ENCODE measurements around the gene SNX24.
"Not testable (repeated sequence)": the region's sequence is repeated elsewhere in the genome, so short reads cannot be mapped to it uniquely, and the experiment has no call there.

Gene SNX24

DNA sequence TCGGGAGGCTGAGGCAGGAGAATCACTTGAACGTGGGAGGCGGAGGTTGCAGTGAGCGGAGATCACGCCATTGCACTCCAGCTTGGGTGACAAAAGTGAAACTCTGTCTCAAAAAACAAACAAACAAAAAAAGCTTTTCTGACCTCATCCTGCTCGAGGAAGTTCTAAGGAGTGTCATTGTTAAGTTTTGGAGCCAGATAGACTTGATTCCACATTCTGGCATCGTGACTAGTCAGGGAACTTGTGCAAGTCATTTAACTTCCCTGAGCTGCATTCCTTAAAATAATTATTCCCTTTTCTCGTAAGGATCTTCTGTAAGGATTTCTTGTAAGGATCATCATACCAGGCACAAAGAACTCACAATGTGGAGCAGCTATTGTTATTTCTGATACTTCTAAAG, 26.2 kb downstream of the SNX24 start:
- no peak for DNase-seq (ENCODE audit: low spot score)

DNA sequence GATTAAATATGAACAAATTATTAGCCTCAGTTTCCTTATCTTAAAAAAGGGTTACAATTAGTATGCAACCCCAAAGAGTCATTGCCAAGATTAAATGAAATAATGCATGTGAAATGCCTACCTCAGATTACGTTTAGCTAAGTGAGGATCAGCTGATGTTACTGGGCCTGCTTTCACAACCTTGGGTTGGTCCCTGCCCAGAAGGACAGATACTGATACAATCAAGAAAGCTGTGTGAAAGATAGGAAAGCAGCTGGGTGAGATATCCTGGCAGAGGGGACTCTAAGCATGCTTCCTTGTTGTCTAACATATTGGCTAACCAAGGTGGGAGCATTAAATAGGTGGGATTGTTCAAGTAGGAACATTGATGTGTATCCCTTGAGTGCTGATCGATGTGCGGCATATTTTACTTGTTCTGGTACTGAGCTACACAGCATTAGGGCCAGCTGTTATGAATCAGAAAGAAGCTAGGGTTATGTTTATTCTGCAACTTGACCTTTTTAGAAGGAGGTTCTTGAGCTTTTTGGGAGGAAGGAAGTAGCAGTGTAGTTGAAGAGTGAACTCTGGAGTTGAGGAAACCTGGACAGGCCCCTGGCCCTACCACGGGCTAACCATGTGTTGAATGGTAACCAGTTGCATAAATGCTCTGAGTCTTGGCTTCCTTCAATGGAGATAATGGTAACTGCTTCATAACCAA, 28.9 kb downstream of the SNX24 start:
- no peak for DNase-seq (ENCODE audit: low spot score)

DNA sequence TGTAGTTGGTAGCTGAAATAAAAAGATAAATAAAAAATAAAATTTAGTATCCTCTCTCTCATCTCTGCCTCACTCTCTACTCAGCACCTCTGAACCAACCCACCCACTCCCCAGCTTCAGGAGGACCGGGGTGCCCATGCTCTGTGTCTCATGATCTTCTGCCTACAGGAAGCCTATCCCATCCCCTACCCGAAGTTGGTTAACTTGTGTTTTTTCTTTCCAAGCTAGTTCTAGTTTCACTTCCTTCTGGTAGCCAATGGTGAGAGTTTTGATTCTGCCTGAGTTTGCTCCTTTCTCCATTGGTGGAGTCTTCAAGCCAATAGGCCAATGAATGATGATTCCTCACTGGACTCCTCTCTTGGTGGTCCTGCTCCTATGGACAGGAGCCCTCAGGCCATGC, 32.1 kb downstream of the SNX24 start:
- DNase-seq (ENCODE audit: low spot score), result no peak

DNA sequence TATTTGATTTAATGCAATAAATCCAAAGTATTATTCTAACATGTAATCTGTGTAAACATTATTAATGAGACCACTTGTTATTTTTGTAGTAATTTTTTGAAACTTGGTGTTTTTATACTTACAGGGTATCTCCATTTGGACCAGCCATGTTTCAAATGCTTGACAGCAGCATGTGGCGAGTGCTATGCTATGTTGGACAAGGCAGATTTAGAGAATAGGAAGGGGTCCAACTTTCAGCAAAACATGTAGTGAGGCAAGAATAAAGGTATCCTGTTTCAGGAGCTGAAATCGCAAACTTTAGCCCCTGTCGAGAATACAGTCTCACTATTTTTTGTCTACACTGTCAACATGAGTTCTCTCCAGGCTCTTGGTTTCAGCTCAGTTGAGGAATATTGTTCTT, 33.7 kb downstream of the SNX24 start:
- DNase-seq (ENCODE audit: low spot score), result no peak

DNA sequence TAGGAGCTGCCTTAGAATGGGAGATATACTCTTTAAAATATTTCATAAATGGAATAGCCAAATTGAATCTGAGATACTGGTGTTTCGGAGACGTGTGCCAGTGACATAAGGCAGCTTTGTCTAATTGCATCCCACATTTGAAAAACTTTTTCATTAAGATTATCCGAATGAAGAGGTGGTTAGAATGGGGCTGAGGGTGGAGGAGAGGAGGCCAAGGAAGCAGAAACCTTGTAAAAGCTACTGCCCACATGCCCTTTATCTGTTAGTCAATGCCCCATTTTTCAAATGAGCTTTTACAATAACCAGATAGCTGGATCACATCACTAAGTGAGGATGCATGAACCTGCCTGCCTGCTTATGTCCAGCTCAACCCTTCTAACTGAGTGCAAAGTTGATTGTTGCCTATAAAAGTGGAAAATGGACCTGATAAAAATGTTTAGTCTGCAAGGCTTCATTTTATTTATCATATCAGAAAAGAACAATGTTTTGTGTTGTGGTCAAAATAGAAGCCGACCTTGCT, 34.8 kb downstream of the SNX24 start:
- DNase-seq (ENCODE audit: low spot score), result no peak

DNA sequence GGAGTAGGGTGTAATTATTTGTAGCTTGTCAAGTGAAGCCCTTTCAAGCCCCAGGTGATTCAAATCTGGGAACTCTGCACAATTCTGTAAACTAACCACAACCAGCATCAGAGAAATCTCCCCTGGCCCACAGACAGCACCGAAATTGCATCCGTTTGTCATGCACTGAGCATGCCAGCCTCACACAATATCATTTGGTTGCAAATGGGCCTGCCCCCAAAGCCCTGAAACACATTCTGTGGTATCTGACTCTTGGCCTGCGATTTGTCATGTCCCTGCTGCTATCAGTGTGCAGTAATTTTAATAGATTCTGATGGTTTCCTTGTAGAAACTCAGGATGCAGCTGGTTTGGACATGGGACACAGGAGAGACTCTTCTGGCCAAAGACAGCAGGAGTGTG, 35.3 kb downstream of the SNX24 start:
- DNase-seq (ENCODE audit: low spot score), result no peak

DNA sequence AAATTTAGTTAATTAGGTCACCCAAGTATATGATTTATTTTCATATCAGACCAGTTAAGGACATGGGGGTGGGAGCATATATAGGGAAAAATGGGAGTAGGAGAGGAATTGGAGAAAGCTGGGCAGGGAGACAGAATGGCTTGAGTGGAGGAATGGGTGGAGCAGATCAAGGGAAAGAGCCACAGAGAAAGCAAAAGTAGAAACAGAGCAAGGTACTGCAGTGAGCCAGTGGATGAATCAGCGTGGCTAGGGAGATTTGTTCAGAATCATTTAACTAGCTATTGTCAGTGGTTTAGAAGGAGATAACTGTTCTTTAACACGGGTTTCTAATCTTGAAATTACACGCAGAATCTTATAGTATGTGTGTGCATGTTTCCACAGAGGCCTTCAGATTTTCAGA, 37.4 kb downstream of the SNX24 start:
- peak; percentile 11 for DNase-seq (ENCODE audit: low spot score)

DNA sequence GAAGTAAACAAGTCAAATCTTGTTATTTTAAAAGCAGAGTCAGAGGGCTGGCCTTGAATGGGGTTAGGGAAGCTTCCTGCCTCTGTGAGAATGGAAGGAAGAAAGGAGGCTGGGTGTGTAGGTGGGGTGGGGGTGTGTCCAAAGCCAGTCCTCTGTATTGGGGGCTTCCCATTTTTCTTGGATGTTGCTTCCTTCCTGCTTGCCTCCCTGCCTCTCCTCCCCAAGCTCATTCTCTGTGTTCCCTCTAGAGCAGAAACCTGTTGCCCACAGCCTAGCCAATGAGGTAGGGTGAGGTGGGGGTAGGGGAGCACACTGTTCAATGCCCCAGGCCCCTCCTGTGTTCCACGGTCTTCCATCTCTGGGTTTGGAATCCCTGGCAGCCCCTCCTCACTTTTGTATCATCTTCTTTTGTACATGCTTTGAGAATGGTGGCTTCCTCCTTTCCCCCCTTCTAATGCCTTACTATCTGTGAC, 39.7 kb downstream of the SNX24 start:
- no peak for DNase-seq (ENCODE audit: low spot score)

DNA sequence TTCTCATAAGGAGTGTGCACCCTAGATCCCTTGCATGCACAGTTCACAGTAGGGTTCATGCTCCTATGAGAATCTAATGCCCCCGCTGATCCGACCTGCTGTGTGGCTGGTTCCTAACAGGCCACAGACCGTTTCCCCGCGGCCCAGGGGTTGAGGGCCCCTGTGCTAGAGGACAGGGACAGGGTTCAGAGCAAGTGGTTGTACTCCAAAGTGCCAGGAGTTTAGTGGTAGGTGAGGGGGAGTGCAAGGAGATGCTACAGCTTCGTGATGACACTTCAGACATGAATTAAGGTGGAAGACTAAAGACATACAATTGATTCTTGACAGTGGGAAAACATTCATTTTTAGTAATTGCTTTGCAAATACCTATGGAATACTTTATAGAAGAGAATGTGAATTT, 40.5 kb downstream of the SNX24 start:
- DNase-seq (ENCODE audit: low spot score), result no peak

DNA sequence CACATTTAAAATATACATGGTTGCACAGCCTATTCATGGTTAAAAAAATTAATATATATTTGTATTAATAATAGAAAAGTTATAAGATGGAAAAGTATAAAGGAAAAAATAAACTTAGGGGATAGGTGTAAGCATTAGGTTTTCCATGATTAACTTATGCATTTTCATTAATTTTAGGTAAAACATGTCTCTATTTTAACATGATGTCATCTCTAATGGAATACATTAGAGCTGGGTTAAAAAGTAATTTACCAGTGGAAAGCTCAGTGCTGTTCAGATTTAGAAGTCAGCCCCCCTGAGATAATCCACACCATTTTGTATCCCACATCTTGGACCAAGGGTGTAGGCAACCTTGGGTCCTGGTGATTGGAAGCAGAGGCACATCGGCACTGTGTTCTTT, 49.7 kb downstream of the SNX24 start:
- no peak for DNase-seq (ENCODE audit: low spot score)

DNA sequence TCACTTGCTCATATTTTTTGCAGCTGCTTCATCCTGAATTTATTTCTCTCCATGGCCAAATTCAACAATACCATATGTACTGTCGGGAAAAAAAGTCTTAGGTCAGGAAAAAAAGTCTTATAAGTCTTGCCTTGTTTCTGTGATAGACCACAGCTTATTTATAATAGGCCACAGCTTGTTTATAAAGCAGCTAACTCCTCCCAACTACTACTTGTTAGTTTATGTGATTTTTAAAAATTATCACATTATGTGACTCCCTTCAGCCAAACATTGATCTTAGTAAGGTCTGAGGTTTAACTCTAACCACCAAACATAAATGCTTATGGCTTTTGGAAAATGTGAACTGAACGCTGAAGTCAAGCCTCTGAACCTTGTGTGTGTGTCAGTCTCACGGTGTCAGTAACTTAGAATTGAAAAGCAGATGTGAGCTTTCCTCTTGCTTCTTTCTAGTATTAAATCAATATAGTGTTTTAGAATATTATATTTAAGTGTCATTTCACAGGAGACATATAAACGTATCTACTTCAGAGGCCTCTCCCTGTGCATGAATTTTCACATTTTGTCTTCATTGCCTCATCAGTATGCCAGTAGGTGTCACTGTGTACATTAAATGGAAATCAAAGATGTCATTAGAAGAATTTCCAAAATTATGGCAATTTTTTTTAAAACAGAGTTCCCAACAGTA, 51.3 kb downstream of the SNX24 start:
- peak; percentile 22 for DNase-seq (ENCODE audit: low spot score)

DNA sequence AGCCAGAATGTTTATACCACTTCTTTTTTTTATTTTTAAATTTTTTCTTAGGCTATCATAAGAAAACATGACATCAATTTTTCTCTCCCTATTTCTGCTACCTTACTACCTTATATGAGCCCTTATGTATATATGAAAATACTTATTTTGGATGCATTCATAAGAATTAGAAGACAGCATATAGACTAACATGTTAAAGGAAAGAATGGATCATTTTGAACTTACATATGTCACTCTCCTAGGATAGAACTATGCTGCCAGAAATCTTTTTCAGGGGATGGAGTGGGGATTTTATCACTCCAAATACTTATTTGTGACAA, 51.8 kb downstream of the SNX24 start:
- no peak for DNase-seq (ENCODE audit: low spot score)

DNA sequence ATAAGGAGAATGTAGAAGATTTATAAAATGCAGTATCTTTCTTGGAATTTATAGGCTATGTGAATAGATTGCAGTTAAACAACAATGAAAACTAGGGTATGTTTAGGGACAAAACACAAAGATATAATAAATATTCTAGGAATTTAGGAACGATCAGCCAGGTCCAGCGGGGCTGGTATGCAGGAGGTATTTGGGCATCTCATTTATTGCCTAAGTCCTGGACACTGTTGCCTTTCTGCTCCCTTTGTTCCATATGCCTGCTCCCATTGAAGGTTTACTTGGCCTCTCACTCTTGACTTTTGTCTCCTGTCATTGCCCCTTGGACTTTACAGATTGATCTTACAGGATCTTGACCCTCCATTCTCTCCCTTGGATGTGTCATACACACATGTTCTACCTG, 55.9 kb downstream of the SNX24 start:
- no peak for DNase-seq (ENCODE audit: low spot score)

DNA sequence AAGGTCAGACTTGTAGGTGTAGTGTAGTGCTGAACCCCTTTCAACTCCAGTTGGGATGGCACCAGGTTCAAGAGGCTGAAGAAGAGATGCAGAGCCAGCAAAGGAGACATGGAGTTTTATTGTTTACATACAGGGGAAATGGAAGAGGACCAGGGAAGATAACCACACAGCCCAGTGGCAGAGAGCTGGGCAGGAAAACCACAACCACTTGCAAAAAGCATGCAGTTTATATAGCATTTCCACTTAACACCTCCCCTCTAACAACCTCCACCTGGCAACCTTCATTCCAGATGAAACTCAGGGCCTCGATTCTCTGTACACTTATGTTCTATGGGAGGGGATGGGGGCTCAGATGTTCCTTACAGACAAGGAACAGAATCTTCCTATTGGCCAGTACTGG, 56.9 kb downstream of the SNX24 start:
- no peak for DNase-seq (ENCODE audit: low spot score)

DNA sequence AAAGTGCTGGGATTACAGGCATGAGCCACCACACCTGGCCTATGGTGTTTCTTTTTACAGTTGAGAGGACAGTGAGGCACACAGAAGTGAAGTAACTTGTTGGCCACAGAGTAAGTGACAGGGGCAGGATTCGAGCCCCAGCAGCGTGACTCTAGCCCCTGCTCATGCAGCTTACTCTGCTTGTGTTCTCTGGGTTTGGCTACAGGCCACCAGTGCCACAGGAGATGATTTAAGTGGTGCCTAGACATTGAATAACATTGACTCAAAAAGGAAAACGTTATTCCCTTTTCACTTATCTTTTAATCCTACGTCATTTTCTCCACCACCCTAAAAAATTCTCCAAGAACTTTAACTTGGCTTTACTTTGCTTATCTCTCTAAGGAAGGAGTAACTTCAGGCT, 61.4 kb downstream of the SNX24 start:
- no peak for DNase-seq (ENCODE audit: low spot score)

DNA sequence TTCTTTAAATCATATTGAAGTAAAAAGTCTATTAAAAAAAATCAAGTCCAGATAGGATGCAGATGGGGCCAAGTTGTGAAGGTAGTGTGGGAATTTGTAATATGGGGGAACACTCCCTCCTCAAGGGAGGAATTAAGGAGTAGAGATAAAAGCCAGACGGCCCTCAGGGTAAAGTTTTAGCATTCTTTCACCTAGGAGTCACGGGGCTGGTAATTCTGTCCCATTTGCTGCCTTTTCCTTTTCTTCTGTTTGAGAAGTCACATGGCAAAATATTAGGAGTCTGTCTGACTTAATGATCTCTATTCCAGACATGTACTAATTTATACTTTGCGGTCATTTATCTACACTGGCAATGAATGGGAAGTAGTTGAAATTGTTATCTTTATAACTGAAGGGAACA, 61.9 kb downstream of the SNX24 start:
- DNase-seq (ENCODE audit: low spot score), result no peak

DNA sequence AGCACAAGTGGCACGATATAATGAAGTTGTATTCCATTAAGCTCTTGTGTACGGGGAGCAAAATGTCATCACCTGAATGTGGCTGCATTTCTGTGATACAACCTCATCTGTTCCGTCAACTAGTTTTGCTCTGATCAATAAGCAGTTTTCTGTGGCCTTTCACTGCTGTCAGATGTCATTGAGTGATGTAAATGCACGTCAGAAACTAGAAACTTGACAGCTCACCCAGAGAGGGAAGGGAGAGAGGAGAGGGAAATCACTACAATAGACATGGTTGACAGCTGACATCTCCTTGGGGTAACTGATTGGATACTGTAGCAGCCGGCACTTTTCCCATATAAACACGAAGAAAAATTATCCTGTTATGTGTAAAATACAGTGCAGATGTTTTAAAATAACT, 62.7 kb downstream of the SNX24 start:
- DNase-seq (ENCODE audit: low spot score), result no peak

DNA sequence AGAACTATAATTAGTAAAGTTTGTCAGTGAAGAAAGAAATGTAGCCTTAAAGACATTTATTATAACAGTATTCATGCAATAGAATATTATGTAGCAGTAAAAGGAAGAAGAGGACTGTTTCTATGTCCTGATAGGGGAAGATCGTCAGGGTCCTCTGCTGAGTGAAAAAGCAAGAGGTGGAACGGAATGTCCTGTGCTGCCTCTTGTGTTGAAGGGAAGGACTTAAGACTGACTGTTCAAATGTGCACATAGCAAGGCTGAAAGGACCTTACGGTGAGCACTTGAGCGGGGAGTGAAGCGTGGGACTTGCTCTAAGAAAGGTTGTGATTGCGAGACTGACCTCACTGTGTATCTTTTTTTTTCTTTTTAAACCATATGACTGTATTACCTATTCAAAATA, 63.2 kb downstream of the SNX24 start:
- no peak for DNase-seq (ENCODE audit: low spot score)

DNA sequence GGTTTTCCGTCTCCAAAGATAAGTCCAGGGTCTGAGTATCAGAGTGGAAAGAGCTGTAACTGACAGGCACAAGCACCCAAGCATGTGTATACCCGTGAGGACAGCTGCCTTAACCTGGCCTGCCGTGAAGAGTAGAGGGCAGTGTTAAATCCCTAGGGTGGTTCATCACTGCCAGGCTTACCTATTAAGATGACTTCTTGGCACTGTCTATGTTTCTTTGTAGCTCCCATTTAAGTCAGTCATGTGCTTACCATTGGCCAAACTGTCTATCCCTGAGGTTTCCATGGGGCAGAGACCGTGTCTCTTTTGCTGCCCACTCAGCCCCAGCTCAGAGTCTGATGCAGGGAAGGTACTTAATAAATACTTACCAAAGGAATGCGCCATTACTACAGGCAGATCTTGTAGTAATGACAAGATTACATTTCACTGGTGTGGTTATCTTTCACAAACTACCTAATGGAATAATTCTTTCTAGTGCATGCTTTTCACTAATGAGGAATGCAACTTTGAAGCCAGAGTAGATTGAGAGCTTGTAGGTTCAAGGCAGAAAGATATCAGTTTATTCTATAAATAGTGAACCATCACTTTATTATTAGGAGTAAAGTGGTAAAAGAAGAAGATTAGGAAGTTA, 64.2 kb downstream of the SNX24 start:
- no peak for DNase-seq (ENCODE audit: low spot score)

DNA sequence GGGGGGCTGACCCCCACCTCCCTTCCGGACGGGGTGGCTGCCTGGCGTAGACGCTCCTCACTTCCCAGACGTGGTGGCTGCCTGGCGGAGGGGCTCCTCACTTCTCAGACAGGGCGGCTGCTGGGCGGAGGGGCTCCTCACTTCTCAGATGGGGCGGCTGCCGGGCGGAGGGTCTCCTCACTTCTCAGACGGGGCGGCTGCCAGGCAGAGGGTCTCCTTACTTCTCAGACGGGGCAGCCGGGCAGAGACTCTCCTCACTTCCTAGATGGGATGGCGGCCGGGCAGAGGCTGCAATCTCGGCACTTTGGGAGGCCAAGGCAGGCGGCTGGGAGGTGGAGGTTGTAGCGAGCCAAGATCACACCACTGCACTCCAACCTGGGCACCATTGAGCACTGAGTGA, 68.0 kb downstream of the SNX24 start:
- DNase-seq (ENCODE audit: low spot score), result not testable (repeated sequence)

DNA sequence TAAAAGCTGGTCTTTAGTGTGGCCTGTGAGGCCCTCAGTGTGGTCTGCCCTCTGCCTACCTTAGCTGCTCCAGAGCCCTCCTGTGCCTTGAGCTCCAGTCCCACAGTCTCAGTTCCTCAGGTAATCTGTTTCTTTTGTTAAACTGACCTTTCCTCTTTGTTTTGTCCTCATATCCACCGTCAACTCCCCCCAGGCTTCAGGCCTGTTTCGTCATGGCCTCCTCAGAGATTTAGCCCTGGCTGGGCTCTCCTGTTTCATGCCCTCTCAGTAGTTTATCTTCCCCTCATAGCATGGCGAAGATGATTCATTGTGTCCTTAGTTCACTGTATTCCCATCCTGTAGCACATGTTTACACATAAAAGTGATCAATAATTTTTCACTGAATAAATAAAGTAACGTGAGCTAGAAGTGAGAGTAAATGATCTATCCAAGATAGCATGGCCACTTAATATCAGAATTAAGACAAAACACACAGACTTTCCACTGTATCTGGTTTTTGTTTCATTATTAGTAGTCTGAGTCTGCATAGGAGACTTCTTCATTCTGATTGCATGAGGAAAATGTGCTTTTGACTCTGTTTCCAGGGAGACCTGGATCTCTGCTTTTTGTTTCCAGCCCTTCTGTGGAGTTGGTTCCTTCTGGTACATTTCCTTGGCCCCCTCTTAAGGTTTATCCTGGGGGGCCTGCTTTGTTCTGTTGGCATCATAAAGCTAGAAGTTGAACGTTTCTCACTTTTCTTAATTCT, 70.5 kb downstream of the SNX24 start:
- no peak for DNase-seq (ENCODE audit: low spot score)

DNA sequence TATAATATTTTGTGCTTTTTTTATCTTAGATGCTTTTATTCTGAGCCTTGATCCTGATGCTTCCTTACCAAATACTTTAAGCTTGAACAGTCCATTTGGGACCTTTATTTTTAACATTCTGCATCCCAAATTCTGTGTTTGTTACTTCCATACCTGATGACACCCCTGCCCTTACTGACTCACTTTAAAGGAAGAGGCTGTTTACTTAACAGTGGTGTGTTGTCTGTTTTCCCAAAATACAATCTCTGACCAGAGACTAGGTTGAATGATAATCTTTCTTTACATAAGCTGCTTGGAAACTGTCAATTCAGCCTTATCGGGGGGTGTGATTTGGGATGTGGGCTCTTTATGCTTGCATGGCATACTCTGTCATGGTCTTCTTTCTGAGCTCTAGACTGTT, 71.1 kb downstream of the SNX24 start:
- no peak for DNase-seq (ENCODE audit: low spot score)

DNA sequence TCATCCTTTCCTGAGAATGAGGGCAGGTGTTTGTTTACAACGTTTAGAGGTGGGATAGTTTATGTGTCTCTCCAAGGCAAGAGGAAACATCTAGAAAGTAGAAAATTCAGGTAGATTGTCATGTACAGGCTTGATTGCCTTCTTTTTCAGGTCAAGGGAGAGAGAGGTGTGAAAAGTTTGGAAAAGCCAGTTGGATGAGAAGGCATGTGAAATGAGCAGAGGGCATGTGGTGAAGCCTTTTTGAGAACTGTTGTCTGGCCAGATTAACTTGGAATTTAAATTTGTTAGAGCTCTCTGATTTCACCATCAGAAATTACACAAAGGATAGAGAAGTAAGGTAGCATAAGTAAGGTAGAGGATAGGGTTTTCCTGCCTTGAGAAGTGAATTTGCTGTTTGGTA, 74.6 kb downstream of the SNX24 start:
- DNase-seq (ENCODE audit: low spot score), result no peak
